ENCODE data around the gene RNF146.
A peak's percentile ranks its signal among the peaks of the same experiment; 100 is the strongest.
"Not testable (repeated sequence)": the region's sequence is repeated elsewhere in the genome, so short reads cannot be mapped to it uniquely, and the experiment has no call there.

RNF146 gene

GRCh38 chr6:127288705-127289104, 22.0 kb downstream of the RNF146 start:
- no peak for DNase-seq (ENCODE audit: low read depth in 2 of 2)

GRCh38 chr6:127289934-127290333, 23.3 kb downstream of the RNF146 start:
- DNase-seq (ENCODE audit: low read depth in 2 of 2): no peak

GRCh38 chr6:127290391-127291265, 24.0 kb downstream of the RNF146 start:
- DNase-seq (ENCODE audit: low read depth in 2 of 2): no peak

GRCh38 chr6:127291495-127291894, 24.8 kb downstream of the RNF146 start:
- DNase-seq (ENCODE audit: low read depth in 2 of 2): no peak

- DNase-seq (ENCODE audit: low read depth in 2 of 2): no peak
Observed at GRCh38 chr6:127297502-127298070, 30.9 kb downstream of the RNF146 start.

GRCh38 chr6:127298475-127298874, 31.8 kb downstream of the RNF146 start:
- DNase-seq (ENCODE audit: low read depth in 2 of 2): no peak

GRCh38 chr6:127299522-127300240, 33.0 kb downstream of the RNF146 start:
- DNase-seq (ENCODE audit: low read depth in 2 of 2): no peak

GRCh38 chr6:127300411-127300810, 33.7 kb downstream of the RNF146 start:
- DNase-seq (ENCODE audit: low read depth in 2 of 2): no peak

GRCh38 chr6:127301199-127301700, 34.6 kb downstream of the RNF146 start:
- no peak for DNase-seq (ENCODE audit: low read depth in 2 of 2)

- DNase-seq (ENCODE audit: low read depth in 2 of 2): peak in 1 of 2 experiments; percentile 24
Observed at GRCh38 chr6:127302728-127303660, 36.3 kb downstream of the RNF146 start.

GRCh38 chr6:127303917-127304316, 37.3 kb downstream of the RNF146 start:
- no peak for DNase-seq (ENCODE audit: low read depth in 2 of 2)

- DNase-seq (ENCODE audit: low read depth in 2 of 2): no peak
Observed at GRCh38 chr6:127305741-127306140, 39.1 kb downstream of the RNF146 start.

- DNase-seq (ENCODE audit: low read depth in 2 of 2): no peak
Observed at GRCh38 chr6:127317388-127318128, 50.9 kb downstream of the RNF146 start.

GRCh38 chr6:127319686-127320085, 53.0 kb downstream of the RNF146 start:
- no peak for DNase-seq (ENCODE audit: low read depth in 2 of 2)

GRCh38 chr6:127328043-127328609, 61.5 kb downstream of the RNF146 start:
- no peak for DNase-seq (ENCODE audit: low read depth in 2 of 2)

GRCh38 chr6:127331256-127331655, 64.6 kb downstream of the RNF146 start:
- not testable (repeated sequence) for DNase-seq (ENCODE audit: low read depth in 2 of 2)

- no peak for DNase-seq (ENCODE audit: low read depth in 2 of 2)
Observed at GRCh38 chr6:127332383-127332961, 65.8 kb downstream of the RNF146 start.
